Activated naive CD4-positive, alpha-beta T cell treated with Interleukin-2 at 50 U/mL for 16 hours (primary cell): ENCODE measurements around the gene CDA.

ENCODE experiments used
- DNase-seq: peaks from one replicate; pipeline ENCODE4 v3.0.0-alpha.2; 2020

The CDA gene

DNA sequence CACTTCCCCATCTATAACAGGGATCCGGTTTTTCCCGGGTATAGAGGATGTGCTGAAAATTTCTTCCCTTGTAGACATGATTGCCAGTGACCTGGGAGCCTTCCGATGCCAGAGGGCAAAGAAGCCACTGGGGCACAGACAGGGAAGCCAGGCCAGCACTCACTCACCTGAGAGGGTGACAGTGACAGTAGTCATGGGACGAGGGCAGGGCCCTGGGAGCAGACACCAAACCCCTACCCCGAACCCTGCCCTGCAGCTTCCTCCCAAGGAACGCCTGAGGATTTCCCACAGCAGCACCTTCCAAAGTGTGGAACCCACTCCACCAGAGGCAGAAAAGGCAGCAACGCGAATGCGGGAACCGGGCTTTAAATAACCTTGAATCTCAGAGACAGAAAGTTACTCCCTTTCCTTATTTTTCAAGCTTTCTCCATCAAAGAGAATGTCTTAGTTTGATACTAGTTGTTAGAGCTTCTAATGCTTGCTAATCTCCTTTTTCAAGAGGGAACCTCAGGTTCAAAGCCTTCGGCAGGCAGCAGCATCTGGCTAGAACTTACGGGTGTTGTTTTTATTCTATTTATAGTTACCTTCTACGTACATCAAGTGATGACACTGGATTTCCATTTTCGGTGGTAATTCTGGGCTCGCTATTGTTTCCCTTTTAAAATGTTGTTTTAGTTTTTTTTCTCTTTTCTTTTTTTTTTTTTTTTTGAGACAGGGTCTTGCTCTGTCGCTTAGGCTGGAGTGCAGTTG, 69.4 kb downstream of the CDA start:
- DNase-seq, result no peak

DNA sequence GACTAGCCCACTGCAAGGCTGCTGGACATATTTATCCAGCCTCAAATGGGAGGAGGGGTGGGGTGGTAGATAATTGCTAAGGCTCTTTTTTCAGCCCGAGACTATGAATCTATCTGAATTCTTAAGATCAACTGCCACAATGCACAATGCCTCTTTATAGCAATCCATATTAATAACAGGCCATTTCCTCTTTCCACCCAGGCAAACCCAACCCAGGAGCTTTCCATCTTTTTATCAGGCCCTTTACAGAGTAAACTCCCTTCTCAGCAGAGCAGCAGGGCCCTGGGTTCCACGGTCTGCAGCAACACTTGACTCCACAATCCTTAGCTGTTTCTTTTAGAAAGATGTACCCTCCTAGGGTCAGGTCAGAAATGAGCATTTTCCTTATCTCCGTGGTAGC, 71.5 kb downstream of the CDA start:
- no peak for DNase-seq

DNA sequence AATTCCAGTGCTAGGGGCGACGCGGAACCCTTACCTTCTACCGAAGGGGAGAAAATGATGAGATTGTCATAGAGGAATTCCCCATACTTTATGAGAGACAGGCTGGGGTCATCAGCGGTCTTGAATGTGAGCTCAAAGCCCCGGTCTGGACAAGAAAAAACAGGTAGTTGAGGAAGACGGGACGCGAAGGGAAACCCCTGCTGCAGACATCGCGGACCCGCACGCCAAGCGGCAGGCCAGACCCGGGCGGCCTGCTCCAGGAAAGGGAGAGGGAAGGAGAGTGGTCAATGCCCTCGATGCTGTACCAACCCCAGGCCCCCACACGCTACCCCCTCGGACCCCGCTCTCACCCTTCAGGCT, 71.9 kb downstream of the CDA start:
- no peak for DNase-seq

DNA sequence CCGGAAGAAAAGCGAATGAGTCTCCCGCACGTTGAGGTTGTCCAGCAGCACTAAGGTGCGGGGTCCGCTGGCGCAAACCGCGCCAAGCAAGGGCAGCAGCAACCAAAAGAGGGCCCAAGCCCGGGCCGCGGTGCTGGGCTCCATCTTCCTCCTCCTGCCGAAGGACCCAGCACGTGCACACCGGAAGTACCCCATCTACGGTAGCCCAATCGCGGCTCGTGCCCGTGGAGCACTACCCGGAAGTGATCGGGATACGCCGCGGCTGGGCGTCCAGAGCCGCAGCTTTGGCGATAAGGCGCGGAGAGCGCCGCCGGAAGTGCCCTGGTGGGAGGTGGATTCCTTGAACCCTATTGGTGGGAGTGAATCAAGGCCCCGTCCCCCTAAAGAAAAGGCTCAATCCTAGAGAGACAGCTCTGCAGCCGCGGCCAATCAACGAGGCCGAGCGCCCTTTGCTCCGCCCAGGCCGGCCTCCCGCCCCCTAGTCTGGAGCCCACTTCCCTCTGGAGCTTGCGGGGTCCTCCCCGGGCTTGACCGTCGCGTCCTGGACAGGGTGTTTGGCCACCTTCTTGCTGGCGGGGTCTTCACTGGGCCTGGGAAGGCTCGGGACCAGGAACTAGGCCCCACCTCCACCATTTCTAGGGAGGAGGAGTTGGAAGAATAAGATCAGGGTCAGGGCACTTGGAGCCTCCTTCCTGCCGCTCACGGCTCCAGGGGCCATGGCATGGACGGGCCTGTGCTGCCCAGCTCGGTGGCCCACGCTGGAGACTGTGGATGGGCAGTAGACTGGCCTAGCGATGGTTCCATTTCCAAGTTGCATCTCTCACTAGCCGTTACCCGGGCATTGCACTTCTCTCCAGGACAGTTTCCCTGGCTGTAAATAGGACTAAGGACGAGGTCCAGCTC, 72.6 kb downstream of the CDA start, which contains the start of gene DDOST:
DDOST (minus strand) TSS at position 163 of the 903 bp plus-strand sequence; CDS start at position 144, 19 bp downstream.
- peak; percentile 96 for DNase-seq

DNA sequence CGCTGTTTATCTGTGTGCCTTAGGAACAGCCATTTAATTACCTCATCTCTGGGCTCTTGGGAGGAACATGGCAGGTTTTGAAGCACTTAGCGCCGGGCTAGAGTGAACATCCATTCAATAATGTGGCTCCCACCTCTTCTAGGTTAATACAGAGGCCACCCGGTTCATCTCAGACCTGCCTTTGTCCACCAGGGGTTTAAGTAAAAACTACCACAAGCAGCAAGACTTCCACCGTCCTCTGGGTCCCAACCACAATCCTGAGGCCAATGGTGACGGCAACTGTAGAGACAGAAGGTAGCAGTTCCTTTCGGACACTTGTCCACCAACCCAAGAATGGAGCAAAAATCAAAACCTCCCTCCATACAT, 73.2 kb downstream of the CDA start:
- DNase-seq, result no peak

DNA sequence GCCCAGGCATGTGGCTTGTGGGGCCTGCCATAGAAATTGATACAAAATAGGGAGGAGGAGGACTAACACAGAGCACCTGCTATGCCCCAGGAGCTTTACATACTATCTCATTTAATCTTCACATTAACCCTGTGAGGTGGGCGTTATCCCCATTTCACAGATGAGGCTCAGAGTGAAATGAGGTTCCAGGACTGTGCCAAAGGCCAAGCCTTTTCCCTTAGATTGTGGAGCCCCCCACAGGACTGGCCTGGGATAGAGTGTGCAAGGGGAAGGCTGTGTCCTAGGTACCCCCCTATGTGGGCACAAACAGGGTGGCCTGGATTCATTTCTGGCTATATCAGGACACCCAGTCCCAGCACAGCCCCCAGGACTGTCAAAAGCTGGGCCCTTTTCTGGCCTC, 74.5 kb downstream of the CDA start:
- no peak for DNase-seq

DNA sequence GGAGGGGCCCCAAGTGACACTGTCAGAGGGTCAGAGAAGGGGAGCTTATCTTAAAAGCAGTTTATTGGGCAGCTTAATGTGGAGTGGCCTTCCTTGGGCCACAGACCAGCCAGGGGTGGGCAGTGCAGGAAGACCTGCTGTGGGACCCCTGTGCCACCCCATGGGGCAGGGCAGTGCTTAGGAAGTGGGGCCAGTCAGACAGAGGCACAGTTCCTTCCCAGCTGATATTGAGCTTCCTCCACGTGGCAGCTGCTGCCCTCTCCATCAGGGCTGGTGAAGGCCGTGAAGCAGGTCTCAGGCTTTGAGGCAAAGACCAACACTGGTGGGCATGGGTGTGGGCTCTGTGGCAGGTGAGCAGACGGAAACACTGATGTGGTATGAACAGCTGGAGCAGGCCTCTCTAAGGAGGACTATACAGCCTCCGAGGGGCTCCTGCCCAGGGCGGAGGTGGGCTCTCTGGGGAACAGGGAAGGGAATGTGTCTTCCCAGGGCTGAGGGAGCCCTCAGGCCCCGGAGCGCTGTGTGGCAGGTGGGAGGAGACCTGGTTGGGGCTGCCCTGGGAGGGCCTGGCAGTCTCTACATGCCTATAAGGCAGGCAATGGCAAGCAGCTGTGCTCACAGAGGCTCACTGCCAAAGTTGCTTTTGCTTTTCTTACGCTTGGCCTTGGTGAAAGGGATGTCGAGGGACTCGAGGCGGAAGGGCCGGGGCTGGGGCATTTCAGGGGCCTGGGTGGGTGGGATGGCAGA, 75.2 kb downstream of the CDA start:
- no peak for DNase-seq

DNA sequence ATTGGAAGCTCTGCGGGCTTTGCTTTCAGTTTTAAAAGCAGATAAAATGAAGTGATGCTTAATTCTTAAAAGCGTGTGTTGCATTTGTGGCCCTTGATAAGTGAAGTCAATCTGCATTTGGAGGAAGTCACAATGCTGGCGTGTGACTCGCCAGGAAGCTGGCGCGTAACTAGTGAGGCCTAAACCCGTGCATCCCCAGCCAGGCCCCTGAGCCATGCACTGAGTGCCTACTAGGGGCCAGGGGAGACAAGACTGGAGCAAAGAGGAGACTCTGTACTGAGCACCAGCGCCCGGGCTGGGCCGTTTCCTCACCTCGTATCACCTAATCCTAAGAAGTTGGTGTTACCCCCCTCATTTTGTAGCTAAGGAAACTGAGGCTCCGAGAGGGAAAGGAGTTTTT, 76.8 kb downstream of the CDA start:
- DNase-seq, result no peak

DNA sequence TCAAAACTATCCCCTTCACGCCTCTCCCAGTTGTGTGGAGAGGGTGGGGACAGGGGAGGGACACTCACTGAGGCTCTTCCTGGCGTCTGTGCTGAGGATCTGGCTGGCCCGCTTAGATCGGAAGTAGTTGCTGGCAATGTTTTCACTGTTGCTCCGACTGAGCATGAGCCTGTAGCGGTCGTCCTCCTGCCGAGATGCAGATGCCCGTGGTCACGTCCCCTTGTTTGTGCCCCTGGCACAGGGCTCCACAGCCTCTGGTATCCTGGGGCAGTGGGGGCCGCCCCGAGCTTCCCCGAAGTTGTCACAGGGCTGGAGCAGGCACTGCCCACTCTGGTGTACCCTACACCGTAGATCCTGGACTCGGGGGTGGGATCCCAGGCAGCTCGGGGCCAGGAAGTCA, 77.2 kb downstream of the CDA start:
- DNase-seq, result no peak

DNA sequence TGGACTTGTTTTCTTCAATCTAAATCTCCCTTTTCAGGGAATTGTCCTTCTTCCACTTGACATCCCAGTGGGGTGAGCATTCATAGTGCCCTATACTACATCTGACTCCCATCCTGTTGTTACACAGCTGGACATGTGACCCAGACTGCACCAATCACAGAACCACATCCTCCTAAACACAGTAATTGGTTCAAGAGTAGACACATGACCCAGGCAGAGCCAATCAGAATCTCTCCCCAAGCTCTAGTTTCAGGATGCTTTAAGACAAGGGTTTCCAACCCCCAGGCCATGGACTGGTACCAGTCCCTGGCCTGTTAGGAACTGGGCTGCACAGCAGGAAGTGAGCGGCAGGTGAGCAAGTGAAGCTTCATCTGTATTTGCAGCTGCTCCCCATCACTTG, 77.9 kb downstream of the CDA start:
- no peak for DNase-seq
